Stomach (tissue), 4 donors: ENCODE data around the gene PLCB4.

Experiments
- POLR2A ChIP-seq, 4 donors: fragments of 450-650 bp; IDR thresholded peaks; one replicate each; pipeline ENCODE4 v1.6.1; 2016; ENCODE audit warnings: antibody characterized with exemption in 4 of 4, control low read depth in 2 of 4, mild to moderate bottlenecking in 1 of 4, moderate library complexity in 1 of 4
- TF ChIP-seq, protein P1 (sequence below), 7 experiments: fragments of 450-650 bp in 4 of 7; fragments of 200-600 bp in 3 of 7; sonication (generic) in 3 of 7; IDR thresholded peaks; one replicate each; pipeline ENCODE4 v1.5.1; 2016 to 2019; ENCODE audit warnings: antibody characterized with exemption in 7 of 7, control low read depth in 2 of 7, mild to moderate bottlenecking in 1 of 7

DNA sequence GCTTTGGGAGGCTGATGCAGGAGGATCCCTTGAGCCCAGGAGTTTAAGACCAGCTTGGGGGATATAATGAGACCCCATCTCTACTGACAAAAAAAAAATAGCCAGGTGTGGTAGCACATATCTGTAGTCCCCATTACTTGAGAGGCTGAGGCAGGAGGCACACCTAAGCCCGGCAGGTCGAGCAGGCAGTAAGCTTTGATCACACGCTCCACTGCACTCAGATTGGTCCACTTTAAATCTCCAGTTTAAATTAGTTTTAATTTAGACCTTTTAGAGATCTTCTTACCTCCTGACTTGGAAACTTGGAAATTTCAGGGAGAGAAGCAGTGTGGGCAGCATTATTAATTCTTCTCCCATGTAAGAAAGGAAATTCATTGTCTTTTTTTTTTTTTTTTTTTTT, 16.8 kb upstream of the PLCB4 start:
- TF ChIP-seq, protein P1, sequence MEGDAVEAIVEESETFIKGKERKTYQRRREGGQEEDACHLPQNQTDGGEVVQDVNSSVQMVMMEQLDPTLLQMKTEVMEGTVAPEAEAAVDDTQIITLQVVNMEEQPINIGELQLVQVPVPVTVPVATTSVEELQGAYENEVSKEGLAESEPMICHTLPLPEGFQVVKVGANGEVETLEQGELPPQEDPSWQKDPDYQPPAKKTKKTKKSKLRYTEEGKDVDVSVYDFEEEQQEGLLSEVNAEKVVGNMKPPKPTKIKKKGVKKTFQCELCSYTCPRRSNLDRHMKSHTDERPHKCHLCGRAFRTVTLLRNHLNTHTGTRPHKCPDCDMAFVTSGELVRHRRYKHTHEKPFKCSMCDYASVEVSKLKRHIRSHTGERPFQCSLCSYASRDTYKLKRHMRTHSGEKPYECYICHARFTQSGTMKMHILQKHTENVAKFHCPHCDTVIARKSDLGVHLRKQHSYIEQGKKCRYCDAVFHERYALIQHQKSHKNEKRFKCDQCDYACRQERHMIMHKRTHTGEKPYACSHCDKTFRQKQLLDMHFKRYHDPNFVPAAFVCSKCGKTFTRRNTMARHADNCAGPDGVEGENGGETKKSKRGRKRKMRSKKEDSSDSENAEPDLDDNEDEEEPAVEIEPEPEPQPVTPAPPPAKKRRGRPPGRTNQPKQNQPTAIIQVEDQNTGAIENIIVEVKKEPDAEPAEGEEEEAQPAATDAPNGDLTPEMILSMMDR (IDR thresholded peaks at IDR 0.05), result no peak
- TF ChIP-seq POLR2A (IDR thresholded peaks at IDR 0.05), result no peak
